Nephron (organoid): ENCODE results near the gene PARVA.
A peak's percentile ranks its signal among the peaks of the same experiment; 100 is the strongest.

Experiments used
- H3K27ac Mint-ChIP-seq, 3 experiments: 2 replicates each; pipeline ENCODE4 v1.8.0; 2020; ENCODE audit warnings: mixed read lengths in 3 of 3, mild to moderate bottlenecking in 2 of 3, moderate library complexity in 1 of 3
- H3K27me3 Mint-ChIP-seq: 2 replicates; pipeline ENCODE4 v1.8.0; 2021; ENCODE audit warnings: low read depth, mild to moderate bottlenecking, moderate library complexity, mixed read lengths
- H3K36me3 Mint-ChIP-seq: 2 replicates; pipeline ENCODE4 v1.8.0; 2020; ENCODE audit warnings: low read depth, mixed read lengths
- H3K4me1 Mint-ChIP-seq: 2 replicates; pipeline ENCODE4 v1.8.0; 2020; ENCODE audit warnings: mixed read lengths
- H3K4me3 Mint-ChIP-seq, 3 experiments: 2 replicates each; pipeline ENCODE4 v1.8.0; 2020; ENCODE audit warnings: mild to moderate bottlenecking in 3 of 3, mixed read lengths in 3 of 3, moderate library complexity in 2 of 3
- H3K9me3 Mint-ChIP-seq: 2 replicates; pipeline ENCODE4 v1.8.0; 2020; ENCODE audit warnings: mixed read lengths
- TF ChIP-seq, protein P1 (sequence below), 3 experiments: fragments of 200-600 bp; sonication (generic); IDR thresholded peaks; one replicate each; pipeline ENCODE4 v1.5.0; 2021; ENCODE audit warnings: antibody characterized with exemption in 3 of 3; ENCODE audit not compliant: unreplicated experiment in 3 of 3

PARVA gene

DNA sequence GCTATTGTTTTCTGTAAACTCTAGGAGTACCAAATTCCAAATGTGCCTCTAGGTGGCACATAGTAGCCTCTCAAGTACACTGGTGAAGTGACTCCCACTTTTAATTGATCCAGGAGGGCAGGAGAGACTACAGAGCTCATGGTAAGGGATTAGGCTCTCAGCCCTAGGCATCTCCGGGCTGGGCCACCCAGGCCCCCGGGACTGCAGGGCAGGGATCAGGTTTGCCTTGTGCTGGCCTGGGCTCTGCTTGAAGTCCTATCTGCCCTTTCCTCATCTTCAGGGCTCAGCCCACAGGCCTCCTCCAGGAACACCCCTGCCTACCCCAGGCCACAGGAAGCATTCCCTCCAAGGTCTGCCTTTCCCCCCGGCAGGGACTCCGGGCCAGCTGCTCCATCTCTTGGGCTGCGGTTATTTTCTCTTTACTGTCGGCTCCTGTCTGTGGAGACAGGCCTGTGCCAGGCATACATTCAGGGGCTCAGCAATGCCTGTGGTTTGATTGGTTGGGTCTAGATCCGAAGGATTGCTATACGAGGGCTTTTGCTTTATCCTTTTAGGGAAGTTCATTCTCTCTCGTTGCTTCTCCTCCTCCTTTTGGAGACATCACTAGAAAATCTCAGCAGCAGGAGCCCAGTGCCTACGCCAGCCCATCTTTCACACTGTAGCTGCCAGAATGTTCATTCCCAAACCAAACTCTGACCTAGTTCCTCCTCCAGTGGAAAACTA, 32.8 kb downstream of the PARVA start:
- no peaks in the 10 kb centered on the region for H3K9me3 Mint-ChIP-seq
- TF ChIP-seq, protein P1, sequence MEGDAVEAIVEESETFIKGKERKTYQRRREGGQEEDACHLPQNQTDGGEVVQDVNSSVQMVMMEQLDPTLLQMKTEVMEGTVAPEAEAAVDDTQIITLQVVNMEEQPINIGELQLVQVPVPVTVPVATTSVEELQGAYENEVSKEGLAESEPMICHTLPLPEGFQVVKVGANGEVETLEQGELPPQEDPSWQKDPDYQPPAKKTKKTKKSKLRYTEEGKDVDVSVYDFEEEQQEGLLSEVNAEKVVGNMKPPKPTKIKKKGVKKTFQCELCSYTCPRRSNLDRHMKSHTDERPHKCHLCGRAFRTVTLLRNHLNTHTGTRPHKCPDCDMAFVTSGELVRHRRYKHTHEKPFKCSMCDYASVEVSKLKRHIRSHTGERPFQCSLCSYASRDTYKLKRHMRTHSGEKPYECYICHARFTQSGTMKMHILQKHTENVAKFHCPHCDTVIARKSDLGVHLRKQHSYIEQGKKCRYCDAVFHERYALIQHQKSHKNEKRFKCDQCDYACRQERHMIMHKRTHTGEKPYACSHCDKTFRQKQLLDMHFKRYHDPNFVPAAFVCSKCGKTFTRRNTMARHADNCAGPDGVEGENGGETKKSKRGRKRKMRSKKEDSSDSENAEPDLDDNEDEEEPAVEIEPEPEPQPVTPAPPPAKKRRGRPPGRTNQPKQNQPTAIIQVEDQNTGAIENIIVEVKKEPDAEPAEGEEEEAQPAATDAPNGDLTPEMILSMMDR (IDR thresholded peaks at IDR 0.05; ENCODE audit: unreplicated experiment in 3 of 3), result no peak
- H3K36me3 Mint-ChIP-seq, result peaks cover 4% of the 10 kb centered on the region
- H3K4me3 Mint-ChIP-seq, result peak overlapping the region in 1 of 3 experiments; percentile 51
- peak overlapping the region; percentile 61 to 85 (median 79) for H3K27ac Mint-ChIP-seq
- no peaks in the 10 kb centered on the region for H3K27me3 Mint-ChIP-seq
- H3K4me1 Mint-ChIP-seq, result peaks cover 76% of the 10 kb centered on the region

DNA sequence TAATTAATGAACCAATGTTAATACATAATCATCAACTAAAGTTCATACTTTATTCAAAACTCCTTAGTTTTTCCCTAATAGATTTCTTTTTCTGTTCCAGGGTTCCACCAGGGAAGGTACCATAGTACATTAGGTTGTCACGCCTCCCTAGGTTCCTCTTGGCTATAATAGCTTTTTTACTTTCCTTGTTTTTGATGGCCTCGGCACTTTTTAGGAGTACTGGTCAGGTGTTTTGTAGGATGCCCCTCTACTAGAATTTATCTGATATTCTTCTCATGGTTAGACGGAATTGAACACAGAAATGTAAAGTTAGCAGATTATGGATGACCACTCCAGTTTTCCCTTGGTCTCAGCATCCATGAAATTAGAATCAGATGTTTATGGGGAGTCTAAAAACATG, 34.0 kb downstream of the PARVA start:
- no peaks in the 10 kb centered on the region for H3K36me3 Mint-ChIP-seq
- TF ChIP-seq, protein P1 (IDR thresholded peaks at IDR 0.05; ENCODE audit: unreplicated experiment in 3 of 3), result no peak
- peak overlapping the region; percentile 80 to 88 (median 81) for H3K27ac Mint-ChIP-seq
- no peaks in the 10 kb centered on the region for H3K27me3 Mint-ChIP-seq
- no peak overlapping the region for H3K4me3 Mint-ChIP-seq
- no peaks in the 10 kb centered on the region for H3K9me3 Mint-ChIP-seq
- peaks cover 87% of the 10 kb centered on the region for H3K4me1 Mint-ChIP-seq

DNA sequence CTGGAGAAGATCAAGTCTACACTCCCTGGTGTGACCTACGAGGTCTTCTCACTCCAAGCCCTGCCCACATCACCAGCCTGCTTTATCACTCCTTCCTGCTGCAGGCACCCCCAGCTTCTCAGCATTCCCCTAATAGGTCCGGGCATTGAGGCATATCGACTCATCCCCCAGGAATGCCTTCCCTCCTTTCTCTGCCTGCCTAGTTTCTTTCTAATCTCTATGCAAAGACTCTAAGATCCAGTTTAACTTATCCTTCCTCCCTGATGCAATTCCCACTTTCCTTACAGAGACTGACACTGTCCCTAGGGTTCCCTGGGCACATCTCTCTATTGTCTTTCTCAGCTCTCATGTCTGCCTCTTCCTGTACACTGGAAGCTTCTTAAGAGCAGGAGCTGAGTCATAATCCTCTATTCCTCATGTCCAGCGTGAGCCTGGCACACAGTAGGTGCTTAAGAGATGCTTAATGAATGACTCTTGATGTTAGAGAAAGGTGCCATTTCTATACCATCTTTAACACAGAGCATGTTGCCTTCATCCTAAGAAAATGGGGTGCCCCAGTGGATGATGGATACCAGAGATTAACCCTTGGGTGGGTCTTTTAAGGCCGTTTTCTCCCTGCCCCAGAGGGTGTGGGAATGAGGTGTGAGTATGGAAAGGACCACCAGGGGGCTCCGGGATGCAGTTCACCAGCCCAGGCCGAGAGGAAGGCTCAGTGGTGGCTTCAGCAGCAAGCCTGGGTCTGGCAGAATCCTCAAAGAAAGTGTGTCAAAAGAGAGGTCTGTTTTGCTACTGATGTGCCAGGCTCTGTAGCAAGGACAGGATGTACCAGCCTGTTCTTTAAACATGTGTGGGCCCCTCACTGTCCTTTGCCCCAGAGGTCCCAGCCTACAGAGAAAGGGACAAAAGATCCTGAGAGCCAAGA, 34.7 kb downstream of the PARVA start:
- H3K9me3 Mint-ChIP-seq, result no peaks in the 10 kb centered on the region
- TF ChIP-seq, protein P1 (IDR thresholded peaks at IDR 0.05; ENCODE audit: unreplicated experiment in 3 of 3), result peak; percentile 67 to 81 (median 73)
- H3K27ac Mint-ChIP-seq, result peak overlapping the region; percentile 80 to 88 (median 81)
- no peaks in the 10 kb centered on the region for H3K36me3 Mint-ChIP-seq
- H3K27me3 Mint-ChIP-seq, result no peaks in the 10 kb centered on the region
- peak overlapping the region in 1 of 3 experiments; percentile 38 for H3K4me3 Mint-ChIP-seq
- H3K4me1 Mint-ChIP-seq, result peaks cover 91% of the 10 kb centered on the region

DNA sequence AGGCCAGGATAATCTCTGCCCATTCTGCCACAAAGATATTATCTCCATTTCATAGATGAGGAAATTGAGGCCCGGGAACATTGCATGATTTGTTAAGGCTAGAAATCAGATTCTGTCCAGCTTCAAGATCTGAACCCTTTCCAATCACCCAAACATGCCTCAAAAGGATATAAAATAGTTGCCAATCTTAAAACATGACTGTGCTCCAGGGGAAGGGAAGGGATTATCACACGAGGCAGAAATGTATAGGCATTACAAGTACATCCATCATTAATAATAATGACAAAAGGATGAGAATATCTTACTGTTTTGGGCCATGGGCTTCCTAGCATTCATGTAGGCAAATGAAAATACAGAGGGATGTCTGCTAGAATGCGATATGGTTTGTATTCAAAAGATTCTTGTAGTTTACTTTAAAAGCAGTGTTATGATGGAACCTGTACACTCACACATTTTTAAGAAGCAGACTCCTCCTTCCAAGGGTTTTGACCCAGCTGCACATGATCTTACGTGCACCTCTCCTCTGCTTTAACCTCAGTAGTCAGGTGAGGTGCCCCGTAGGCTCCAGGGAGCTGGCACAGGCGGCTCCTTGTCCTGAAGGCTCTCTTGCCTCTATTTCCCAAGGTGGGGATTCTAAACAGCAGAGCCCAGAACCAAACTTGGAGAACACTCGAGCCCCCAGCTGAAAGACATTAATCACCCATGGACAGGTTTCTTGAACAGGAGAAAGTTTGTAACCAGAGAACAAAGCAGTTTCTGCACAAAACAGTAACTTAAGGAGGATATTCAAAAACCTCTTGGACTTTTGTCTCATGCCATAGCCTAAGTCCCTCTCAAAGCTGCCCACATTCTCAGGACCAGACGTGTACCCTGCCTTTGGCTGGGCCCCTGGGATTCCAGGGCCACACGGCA, 36.0 kb downstream of the PARVA start:
- no peaks in the 10 kb centered on the region for H3K36me3 Mint-ChIP-seq
- H3K27me3 Mint-ChIP-seq, result no peaks in the 10 kb centered on the region
- H3K4me3 Mint-ChIP-seq, result peak overlapping the region; percentile 5 to 32 (median 26)
- H3K9me3 Mint-ChIP-seq, result no peaks in the 10 kb centered on the region
- TF ChIP-seq, protein P1 (IDR thresholded peaks at IDR 0.05; ENCODE audit: unreplicated experiment in 3 of 3), result no peak
- peak overlapping the region; percentile 80 to 88 (median 81) for H3K27ac Mint-ChIP-seq
- H3K4me1 Mint-ChIP-seq, result peaks cover 82% of the 10 kb centered on the region

DNA sequence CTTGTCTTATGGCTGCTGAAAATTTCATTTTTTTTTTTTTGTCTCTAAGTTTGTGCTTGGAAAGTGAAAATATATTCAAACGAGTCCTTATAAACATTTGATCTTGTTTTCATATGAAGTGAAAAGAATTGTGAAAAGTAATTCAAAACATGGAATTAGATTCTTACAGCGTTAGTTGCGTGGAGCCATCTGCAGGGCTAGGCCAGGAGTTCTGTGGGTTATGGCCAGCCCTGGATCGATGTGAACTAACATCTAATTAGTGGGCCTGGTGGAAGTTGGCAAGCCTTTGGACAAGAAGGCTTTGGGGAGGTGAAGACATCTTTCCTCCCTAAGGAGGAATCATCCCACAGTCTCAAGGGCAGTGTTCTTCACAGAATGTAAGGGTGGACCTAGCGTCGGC, 37.2 kb downstream of the PARVA start:
- Mint-ChIP-seq H3K27ac (peak overlapping the region; percentile 80 to 88 (median 81)), H3K4me1 (peaks cover 82% of the 10 kb centered on the region)

More for the DNA sequence above, 37.2 kb downstream of the PARVA start:
- no peaks in the 10 kb centered on the region for H3K27me3 Mint-ChIP-seq
- no peaks in the 10 kb centered on the region for H3K9me3 Mint-ChIP-seq
- TF ChIP-seq, protein P1 (IDR thresholded peaks at IDR 0.05; ENCODE audit: unreplicated experiment in 3 of 3), result no peak
- H3K4me3 Mint-ChIP-seq, result peak overlapping the region in 2 of 3 experiments; percentile 5 to 38
- H3K36me3 Mint-ChIP-seq, result peaks cover 5% of the 10 kb centered on the region
